ENCODE data around the gene SLC18A3.

SLC18A3 gene

DNA sequence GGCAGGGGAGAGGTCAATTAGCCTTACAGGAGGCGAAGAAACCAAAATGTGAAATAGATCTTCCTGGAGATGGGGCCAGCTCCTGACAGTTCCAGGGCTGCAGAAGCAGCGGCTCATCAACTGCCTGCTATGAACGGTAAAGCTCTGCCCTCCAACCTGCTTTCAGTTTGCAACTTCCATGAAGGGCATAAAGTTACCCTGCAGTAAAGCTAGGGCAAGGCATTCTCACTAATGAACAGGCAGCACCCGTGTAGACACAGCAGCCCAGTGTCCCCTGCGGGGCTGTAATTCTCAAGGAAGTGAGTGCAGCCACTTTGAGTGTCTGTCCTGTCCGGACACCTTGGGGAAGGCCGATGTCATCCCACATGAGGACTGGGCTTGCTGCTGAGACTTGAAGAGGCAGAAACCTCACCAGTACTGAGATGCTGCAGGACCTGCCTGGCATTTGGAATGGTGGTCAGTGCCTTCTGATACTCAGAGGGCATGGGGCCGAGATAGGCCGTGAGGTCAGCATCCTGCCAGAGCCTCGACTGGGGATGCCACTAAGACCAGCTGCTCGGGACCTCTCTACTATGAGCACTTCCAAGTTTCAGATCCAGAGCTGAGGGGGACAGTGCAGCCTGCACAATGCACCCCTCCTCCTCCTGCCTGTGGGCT, 43.3 kb downstream of the SLC18A3 start:
- no peak for DNase-seq

DNA sequence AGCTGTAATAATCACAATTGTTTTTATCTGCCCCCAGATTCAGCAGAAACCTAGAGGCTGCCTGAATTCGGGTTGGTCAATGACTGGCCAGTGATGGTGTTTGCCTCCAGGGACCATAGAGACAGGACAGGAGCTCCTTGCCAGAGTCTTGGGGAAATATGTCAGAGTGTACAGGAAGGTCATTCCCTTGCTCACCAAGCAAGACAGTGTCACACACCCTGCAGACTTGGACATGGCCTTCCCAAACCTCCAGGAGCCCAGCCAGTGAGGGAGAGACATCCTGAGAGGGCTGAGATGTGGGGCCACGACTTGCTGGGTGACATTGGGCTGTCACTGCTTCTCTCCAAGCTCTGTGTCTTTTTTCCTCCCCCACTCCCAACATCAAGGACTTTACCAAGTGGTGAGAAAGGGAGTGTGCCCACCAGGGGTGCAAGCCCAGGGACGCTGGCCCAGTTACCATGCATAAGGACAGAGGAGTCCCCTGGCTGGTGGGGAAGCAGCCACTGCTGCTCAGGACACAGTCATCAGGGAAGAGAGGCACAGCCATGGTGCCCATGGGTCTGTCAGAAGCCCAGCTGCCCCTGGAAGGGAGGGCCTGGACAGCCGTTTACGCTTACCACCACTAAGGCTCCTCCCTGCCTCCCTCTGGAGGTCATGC, 44.1 kb downstream of the SLC18A3 start:
- no peak for DNase-seq

DNA sequence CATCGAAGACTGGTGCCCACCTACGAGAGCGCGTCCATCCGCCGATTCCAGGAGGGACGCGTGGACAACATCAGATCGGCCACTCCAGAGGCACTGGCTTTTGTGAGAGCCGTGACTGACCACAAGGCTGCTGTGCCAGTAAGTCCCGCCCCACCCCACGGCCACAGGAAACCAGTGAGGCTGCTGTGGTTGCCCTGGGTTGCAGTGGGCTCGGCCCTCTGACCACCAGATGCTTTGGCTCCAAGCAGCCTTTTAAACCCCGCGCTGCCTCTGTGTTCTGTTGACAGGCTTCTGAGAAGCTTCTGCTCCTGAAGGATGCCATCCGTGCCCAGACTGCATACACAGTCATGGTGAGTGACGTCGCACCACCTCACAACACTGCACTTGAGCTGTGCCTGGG, 45.0 kb downstream of the SLC18A3 start:
- DNase-seq = no peak

DNA sequence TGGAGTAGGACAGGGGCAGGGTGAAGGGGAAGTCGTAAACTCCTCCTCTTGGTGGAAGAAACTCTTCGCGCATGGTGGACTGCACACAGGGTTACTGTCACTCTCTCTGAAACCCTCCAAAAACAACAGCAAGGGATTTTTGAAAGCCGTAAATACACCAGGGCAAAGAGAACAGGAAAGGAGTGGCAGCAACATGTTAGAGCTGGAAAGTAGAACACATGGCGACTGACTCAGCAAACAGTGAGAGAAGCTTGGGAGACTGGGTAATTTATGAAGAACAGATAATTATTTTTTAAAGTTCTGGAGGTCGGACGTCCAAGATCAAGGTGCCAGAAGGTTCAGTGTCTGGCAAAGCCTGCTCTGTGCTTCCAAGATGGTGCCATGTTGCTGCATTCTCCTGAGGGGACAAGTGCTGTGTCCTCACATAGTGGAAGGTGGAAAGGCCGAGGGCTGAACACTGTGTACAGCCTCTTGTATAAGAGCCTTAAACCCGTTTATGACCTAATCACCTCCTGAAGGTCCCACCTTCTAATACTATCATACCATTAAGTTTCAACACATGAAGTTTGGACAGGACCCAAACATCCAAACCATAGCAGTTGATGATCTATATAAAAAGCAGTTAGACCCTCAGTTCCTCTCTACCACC, 46.9 kb downstream of the SLC18A3 start:
- DNase-seq = no peak

DNA sequence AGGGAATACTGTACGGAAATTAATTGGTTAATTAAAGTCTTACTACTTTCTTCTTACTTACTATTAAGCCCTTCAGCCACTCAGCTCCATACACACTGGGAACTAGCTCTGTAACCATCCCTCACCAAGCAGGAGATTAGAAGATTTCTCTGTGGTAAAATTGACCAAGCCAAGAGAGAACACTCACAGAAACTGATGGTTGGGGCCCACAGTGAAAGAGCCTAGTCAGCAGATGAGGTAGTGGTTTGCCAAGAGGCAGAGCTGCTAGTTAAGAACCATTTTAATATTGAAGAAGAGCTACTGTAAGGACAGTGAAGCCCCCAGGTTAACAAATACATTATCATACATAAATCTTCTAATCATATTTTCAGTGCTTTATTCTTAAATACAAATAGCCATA, 47.5 kb downstream of the SLC18A3 start:
- no peak for DNase-seq

DNA sequence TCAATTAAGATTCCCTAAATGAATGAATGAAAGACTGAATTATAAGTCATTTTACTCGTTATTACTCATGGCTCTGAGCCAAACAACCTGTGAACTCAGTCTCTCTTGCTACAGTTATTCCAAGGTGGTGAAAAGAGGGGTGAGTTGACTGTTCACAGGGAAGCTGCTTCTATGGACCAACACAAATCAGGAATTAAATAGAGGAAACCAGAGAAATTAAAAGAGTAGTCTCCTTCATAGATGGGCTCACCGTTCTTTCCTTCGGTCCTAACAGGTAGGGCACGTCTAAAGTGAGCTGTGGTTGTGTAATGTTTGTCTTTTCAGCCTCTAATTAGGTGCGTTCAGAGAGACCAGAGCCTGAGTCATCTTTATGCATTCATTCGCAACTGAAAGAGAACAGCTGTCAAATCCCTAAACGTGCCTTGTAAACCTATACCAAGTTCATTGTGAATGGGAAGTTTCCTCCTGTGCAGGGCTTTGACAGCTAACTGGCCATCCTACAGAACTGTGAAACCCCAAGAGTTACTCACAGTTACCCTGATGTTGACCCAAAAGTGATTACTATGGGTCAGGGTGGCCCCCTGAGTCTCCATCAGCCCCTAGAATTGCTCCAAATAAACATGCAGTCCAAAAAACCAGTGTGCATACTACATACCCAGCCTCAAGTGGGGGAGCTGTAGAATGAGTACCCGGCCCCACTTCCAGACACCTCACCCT, 51.2 kb downstream of the SLC18A3 start:
- no peak for DNase-seq
